ENCODE results near the gene TRIP4.
"Not testable (repeated sequence)": the region's sequence is repeated elsewhere in the genome, so short reads cannot be mapped to it uniquely, and the experiment has no call there.

TRIP4 gene

DNA sequence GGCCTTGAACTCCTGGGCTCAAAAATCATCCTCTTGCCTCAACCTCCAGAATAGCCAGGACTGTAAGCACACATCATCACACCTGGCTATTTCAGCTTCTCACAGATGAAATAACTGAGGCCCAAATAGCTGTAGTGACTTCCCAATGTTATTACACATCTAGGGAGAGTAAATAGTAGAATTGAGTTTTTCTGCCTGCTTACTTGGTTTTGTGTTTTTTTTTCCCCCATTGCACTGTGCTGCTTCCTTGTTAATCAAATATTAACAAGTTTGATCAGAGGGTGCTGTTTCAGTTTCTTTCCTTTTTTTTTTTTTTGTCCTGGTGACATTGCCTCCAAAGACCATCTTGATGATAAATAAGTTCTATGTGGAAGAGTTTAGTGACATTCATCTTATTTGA is 96.1 kb downstream of the TRIP4 start:
- no peak for DNase-seq (ENCODE audit: extremely low read depth in 1 of 2, low read depth in 1 of 2)

DNA sequence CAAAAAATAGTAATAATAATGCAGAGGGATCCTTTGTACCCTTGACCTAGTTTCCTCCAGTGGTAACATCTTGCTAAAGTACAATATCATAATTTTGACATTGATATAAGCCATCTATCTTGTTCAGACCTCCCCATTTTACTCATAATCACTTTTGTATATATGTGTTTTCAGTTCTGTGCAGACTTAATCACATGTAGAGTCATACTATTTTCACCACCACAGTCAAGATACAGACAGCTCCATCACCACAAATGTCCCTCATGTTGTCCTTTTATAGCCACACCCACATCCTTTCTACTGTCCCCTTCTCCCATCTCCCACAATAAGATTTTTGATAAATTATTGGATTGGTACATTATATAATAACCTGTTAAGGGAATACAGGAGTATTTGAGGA is 98.2 kb downstream of the TRIP4 start:
- DNase-seq (ENCODE audit: extremely low read depth in 1 of 2, low read depth in 1 of 2), result no peak

DNA sequence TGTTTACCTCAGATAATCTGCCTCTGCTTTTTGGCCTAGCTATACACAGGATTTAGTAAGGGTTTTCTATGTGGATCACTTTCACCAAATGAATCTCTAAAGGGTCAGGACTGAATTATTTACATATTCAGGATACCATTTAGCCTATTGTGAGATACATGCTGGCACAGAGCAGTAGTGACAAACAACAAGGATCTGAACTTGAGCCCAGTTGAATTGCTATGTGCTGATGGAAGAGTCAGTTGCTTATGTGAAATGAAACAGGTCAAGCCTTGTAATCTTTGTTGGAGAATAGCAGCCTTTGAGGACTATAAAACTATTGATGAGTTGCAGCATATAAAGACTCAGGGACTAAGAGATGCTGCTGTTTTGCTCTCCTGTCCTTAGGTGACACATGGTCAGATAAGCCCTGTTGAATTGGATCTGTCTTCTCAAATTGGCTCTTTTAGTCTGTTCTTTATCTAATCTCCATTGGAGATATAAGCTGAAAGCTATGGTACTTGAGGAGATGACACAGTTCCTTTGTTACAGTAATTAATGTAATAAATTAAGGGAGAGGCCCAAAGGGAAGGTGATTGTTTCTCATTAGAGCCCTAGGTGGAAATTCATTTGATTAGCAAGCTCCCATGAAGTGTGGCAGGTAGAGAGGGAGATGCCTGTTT is 103.1 kb downstream of the TRIP4 start:
- no peak for DNase-seq (ENCODE audit: extremely low read depth in 1 of 2, low read depth in 1 of 2)

DNA sequence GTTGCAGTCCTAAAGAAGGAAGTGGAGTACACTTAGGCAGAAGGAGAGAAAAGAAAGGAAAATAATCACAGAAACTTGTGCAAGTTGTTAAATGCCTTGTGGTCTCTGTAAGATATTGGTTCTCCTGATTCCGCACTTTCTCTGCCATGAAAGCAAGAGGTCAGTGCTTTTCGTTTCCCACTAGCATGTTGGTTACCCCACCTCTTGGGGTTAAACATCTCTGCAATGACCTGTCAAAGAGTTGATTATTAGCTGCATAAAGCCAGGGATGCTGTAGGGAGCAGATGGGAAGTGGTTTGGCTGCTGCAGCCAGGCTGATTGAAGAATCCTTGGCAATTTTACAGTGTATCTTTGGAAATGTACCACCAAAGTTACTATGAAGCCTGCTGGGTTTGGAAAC is 106.0 kb downstream of the TRIP4 start:
- no peak for DNase-seq (ENCODE audit: extremely low read depth in 1 of 2, low read depth in 1 of 2)

DNA sequence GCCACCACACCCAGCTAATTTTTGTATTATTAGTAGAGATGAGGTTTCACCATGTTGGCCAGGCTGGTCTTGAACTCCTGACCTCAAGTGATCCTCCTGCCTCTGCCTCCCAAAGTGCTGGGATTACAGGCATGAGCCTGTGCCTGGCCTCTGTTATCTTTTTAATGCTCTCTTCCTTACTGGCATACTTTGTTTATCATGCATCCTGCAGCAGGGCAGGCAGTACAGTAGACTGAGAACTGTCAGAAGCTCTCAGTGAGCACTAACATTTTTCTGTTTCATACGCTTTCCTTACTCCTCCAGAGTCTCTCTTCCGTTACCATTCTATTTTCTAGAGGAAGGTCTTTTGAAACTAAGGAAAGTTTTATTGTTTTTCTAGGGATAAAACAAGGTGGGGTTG is 108.3 kb downstream of the TRIP4 start:
- not testable (repeated sequence) for DNase-seq (ENCODE audit: extremely low read depth in 1 of 2, low read depth in 1 of 2)

DNA sequence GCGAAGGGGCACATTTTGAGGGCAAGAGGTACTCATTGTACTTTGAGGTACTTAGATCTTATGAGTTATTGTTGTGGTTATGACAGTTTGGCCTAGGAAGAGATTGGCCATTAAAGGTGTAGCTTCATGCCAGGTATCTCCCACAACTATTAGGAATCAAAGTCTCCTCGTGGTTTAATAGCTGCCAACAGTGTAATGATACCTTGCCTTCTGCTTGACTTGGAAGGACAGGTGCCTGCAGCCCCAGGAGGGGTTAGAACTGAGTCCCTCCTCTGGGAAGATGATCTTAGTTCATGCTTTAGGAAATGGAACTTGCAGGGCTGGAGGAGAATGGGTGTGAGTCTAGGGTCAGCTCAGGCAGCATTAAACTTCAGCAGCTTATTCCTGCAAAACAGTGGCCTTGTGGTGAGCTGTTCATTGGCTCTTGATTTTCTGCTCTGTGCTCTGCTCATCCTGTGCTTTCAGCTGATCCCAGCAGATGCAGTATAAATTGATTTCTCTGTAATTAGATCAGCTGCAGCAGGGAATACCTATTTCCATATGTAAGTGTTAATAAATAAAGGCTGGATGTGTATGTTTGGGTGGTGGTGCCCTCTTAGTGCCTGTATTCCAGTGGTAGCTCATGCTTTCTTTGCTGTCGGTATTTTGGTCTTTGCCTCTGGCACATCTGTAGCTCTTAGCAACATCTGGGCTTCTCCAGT is 113.2 kb downstream of the TRIP4 start:
- DNase-seq (ENCODE audit: extremely low read depth in 1 of 2, low read depth in 1 of 2), result no peak

DNA sequence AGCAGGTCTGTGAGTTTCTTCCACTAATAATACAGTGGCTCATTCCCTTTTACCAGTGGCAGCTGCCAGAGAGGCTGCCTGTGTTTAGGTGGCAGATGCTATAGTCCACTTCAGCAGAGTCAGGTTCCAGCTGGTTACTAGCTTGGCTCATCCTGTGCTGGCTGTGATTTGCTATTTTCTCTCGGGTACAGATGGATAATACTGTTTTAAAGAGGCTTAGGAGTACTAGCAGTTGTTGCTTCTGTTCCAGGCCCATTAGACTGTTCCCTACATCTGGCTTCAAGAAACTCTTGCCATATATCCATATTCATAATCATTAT is 113.7 kb downstream of the TRIP4 start:
- no peak for DNase-seq (ENCODE audit: extremely low read depth in 1 of 2, low read depth in 1 of 2)

DNA sequence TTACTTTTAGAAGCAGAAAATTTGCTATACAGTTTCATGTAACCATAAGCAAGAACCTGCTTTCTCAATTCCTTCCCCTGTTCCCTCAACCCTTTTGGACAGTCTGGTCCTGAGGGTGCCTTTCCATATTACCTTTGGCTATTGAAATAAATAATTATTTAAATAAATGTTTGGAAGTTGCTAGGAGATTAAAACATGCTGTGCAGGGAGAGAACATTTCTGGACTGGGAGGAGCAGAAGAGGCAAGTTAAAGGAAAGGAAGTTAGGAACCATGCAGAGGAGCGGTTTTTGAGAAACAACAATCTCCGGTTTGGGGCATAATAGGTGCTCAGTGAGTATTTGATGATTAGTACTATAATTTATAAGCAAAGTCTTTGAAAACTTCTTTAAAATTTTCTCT is 114.5 kb downstream of the TRIP4 start:
- DNase-seq (ENCODE audit: extremely low read depth in 1 of 2, low read depth in 1 of 2), result no peak

DNA sequence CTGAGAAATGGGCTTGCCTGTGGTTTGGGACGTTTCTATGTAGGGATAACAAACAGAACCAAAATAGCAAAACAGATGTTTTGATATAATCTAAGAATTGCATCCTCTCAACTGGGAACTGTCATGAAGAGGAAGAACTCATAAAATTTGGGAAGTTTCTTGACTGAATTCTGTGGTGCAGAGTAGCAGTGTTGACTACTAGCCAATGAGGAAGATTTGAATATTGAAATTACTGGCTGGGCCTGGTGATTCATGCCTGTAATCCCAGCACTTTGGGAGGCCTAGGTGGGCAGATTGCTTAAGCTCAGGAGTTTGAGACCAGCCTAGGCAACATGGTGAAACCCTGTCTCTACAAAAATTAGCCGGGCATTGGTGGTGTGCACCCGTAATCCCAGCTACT is 114.9 kb downstream of the TRIP4 start:
- DNase-seq (ENCODE audit: extremely low read depth in 1 of 2, low read depth in 1 of 2), result no peak

DNA sequence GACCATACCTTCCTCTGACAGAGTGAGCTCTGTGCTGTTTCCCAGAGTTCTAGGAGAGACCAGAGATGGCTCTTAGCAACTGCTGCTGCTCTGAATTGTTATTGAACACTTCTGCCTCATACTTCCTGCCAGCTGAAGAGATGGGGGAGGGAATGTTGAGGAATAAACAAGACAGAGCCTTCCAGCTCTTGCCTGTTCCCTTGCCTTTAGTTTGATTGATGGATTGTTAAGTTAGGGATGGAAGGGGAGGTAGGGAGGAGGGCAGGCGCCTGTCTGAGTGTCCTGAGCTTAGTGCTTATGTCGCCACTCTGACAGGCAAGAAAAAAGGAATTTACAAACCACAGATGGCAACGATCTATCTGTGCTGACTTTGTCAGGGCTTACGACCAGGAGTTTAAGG is 115.6 kb downstream of the TRIP4 start:
- DNase-seq (ENCODE audit: extremely low read depth in 1 of 2, low read depth in 1 of 2), result no peak

DNA sequence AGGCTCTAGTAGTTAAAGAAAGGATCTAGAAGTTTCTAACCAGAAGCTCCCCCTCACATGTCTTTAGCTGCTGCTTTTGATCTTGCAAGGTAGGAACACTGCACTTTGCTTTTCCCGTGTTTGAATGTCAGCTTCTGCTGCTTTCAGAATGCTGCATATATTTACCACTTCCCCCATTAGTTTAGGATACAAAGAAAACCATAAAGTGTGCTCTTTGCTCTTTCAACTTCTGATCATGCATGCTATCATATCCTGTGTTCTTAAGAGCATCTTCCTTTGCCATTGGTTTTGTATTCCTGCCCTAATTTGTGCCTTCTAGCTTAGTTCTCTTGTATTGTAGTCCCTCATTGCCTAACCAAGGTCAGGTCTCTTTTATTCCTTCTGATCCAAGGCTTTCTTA is 116.0 kb downstream of the TRIP4 start:
- DNase-seq (ENCODE audit: extremely low read depth in 1 of 2, low read depth in 1 of 2), result no peak
